ENCODE data around the gene HPSE2.

HPSE2 gene

GRCh38 chr10:98920360-98920759 lies 315.3 kb downstream of the HPSE2 start:
- TF ChIP-seq CTCF (conservative IDR thresholded peaks at IDR 0.05) = no peak
- no peak overlapping the region for H3K27ac ChIP-seq

GRCh38 chr10:98919899-98920298 lies 315.8 kb downstream of the HPSE2 start:
- H3K27ac ChIP-seq = no peak overlapping the region
- no peak for TF ChIP-seq CTCF (conservative IDR thresholded peaks at IDR 0.05)

- H3K27ac ChIP-seq = no peak overlapping the region
- TF ChIP-seq CTCF (conservative IDR thresholded peaks at IDR 0.05) = no peak
Measured at GRCh38 chr10:98917828-98918227, 317.8 kb downstream of the HPSE2 start.

GRCh38 chr10:98916526-98917125 lies 319.0 kb downstream of the HPSE2 start:
- no peak for TF ChIP-seq CTCF (conservative IDR thresholded peaks at IDR 0.05)
- no peak overlapping the region for H3K27ac ChIP-seq

- H3K27ac ChIP-seq = no peak overlapping the region
- TF ChIP-seq CTCF (conservative IDR thresholded peaks at IDR 0.05) = no peak
Measured at GRCh38 chr10:98915911-98916310, 319.7 kb downstream of the HPSE2 start.

GRCh38 chr10:98910546-98910945 lies 325.1 kb downstream of the HPSE2 start:
- TF ChIP-seq CTCF (conservative IDR thresholded peaks at IDR 0.05) = no peak
- H3K27ac ChIP-seq = no peak overlapping the region

GRCh38 chr10:98910048-98910447 lies 325.6 kb downstream of the HPSE2 start:
- H3K27ac ChIP-seq = no peak overlapping the region
- no peak for TF ChIP-seq CTCF (conservative IDR thresholded peaks at IDR 0.05)

All from VCaP (cell line).